Neural progenitor cell (in vitro differentiated cells): ENCODE results near the gene NEK10. TPM values are rescaled to one million over a fixed set of nuclear protein-coding genes. Genes with fewer than 3 reads are reported as not detected.

Source experiments
- DNase-seq: peaks from one replicate; pipeline ENCODE4 v3.0.0-alpha.2; 2016; ENCODE audit warnings: low spot score
- H2AFZ ChIP-seq: fragments of 200-600 bp; sonication (generic); replicated peaks from 2 replicates; pipeline ENCODE4 v1.6.1; 2016; ENCODE audit warnings: antibody characterized with exemption
- H3F3A ChIP-seq: fragments of 200-600 bp; sonication (generic); 2 replicates; pipeline ENCODE4 v1.6.1; 2016; ENCODE audit warnings: antibody characterized with exemption, low read depth
- H3K27ac ChIP-seq: fragments of 200-600 bp; sonication (generic); 2 replicates; pipeline ENCODE4 v1.5.1; 2016; ENCODE audit warnings: mild to moderate bottlenecking
- H3K27me3 ChIP-seq: fragments of 200-600 bp; sonication (generic); 2 replicates; pipeline ENCODE4 v1.6.1; 2016; ENCODE audit warnings: mild to moderate bottlenecking, moderate library complexity
- H3K36me3 ChIP-seq: fragments of 200-600 bp; sonication (generic); 2 replicates; pipeline ENCODE4 v1.5.1; 2016
- H3K4me1 ChIP-seq: fragments of 200-600 bp; sonication (generic); 2 replicates; pipeline ENCODE4 v1.6.1; 2016; ENCODE audit warnings: mixed run types
- H3K4me2 ChIP-seq: fragments of 200-600 bp; sonication (generic); 2 replicates; pipeline ENCODE4 v1.6.1; 2016
- H3K4me3 ChIP-seq: fragments of 200-600 bp; sonication (generic); 2 replicates; pipeline ENCODE4 v1.5.1; 2016
- H3K79me2 ChIP-seq: fragments of 200-600 bp; sonication (generic); 2 replicates; pipeline ENCODE4 v1.6.1; 2016; ENCODE audit warnings: low read depth
- H3K9ac ChIP-seq: fragments of 200-600 bp; sonication (generic); 2 replicates; pipeline ENCODE4 v1.6.1; 2016
- H3K9me3 ChIP-seq: fragments of 200-600 bp; sonication (generic); 2 replicates; pipeline ENCODE4 v1.5.1; 2016; ENCODE audit warnings: low read depth
- H4K20me1 ChIP-seq: fragments of 200-600 bp; sonication (generic); 2 replicates; pipeline ENCODE4 v1.6.1; 2016; ENCODE audit warnings: low read depth
- H3K27ac Mint-ChIP-seq: 3 replicates; pipeline ENCODE4 v1.8.0; 2021; ENCODE audit warnings: mixed read lengths
- H3K27me3 Mint-ChIP-seq: 2 replicates; pipeline ENCODE4 v1.8.0; 2022; ENCODE audit warnings: low read depth, mild to moderate bottlenecking, inconsistent platforms, moderate library complexity, mixed read lengths; ENCODE audit not compliant: insufficient read depth
- H3K36me3 Mint-ChIP-seq: 3 replicates; pipeline ENCODE4 v1.8.0; 2021; ENCODE audit warnings: mixed read lengths
- H3K4me1 Mint-ChIP-seq: 3 replicates; pipeline ENCODE4 v1.8.0; 2021; ENCODE audit warnings: mixed read lengths
- H3K4me3 Mint-ChIP-seq: 3 replicates; pipeline ENCODE4 v1.8.0; 2021; ENCODE audit warnings: mild to moderate bottlenecking, moderate library complexity, mixed read lengths
- H3K9me3 Mint-ChIP-seq: 3 replicates; pipeline ENCODE4 v1.8.0; 2020; ENCODE audit warnings: mixed read lengths
- EZH2 ChIP-seq: fragments of 200-600 bp; sonication (generic); IDR thresholded peaks from 2 replicates; pipeline ENCODE4 v1.6.1; 2017; ENCODE audit warnings: antibody characterized with exemption, mild to moderate bottlenecking, moderate library complexity
- EZH2phosphoT487 ChIP-seq: fragments of 200-600 bp; sonication (generic); IDR thresholded peaks from 2 replicates; pipeline ENCODE4 v1.6.1; 2017; ENCODE audit warnings: antibody characterized with exemption
- total RNA-seq: library from RNA; depleted of rRNA; stranded (reverse); fragments of >200 nt; gene quantifications from 2 replicates; pipeline ENCODE4 v1.2.3, GENCODE V29; 2015; ENCODE audit warnings: low replicate concordance
- TF ChIP-seq, protein P1 (sequence below): fragments of 200-600 bp; sonication (generic); IDR thresholded peaks from 2 replicates; pipeline ENCODE4 v1.5.1; 2017; ENCODE audit warnings: antibody characterized with exemption, mild to moderate bottlenecking

NEK10 gene
- total RNA-seq, 1 donor from 2014 or later: 0.54 TPM

DNA sequence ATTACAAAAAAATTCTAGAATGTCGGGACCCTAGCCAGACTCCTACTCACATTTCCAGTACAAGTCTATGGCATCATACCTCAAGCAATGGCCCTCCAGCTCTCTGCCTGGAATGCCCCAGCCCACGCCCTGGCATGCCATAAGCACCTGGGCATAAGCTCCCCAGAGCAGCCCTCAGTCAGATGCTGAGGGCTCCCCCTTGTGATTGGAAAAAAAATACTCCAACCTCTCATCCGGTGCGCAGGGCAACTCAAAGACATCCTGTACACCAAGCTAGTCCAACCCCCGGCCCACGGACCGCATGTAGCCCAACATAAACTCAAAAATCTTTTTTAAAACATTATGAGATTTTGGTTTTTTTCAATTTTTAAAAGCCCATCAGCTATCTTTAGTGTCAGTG, 115.4 kb downstream of the NEK10 start:
- H3K4me3 ChIP-seq: no peak overlapping the region
- H3K79me2 ChIP-seq: no peaks in the 10 kb centered on the region
- H3K4me1 Mint-ChIP-seq: no peaks in the 10 kb centered on the region
- peaks cover 2% of the 10 kb centered on the region for H3K27me3 Mint-ChIP-seq
- H2AFZ ChIP-seq: no peak overlapping the region
- H3K9me3 ChIP-seq: no peaks in the 10 kb centered on the region
- H3K9ac ChIP-seq: no peak overlapping the region
- no peaks in the 10 kb centered on the region for H3K4me1 ChIP-seq
- peak; percentile 68 for DNase-seq
- H3K4me3 Mint-ChIP-seq: no peak overlapping the region
- no peaks in the 10 kb centered on the region for H3K27me3 ChIP-seq
- H3F3A ChIP-seq: no peaks in the 10 kb centered on the region
- H4K20me1 ChIP-seq: no peaks in the 10 kb centered on the region
- TF ChIP-seq EZH2: no peak
- TF ChIP-seq, protein P1, sequence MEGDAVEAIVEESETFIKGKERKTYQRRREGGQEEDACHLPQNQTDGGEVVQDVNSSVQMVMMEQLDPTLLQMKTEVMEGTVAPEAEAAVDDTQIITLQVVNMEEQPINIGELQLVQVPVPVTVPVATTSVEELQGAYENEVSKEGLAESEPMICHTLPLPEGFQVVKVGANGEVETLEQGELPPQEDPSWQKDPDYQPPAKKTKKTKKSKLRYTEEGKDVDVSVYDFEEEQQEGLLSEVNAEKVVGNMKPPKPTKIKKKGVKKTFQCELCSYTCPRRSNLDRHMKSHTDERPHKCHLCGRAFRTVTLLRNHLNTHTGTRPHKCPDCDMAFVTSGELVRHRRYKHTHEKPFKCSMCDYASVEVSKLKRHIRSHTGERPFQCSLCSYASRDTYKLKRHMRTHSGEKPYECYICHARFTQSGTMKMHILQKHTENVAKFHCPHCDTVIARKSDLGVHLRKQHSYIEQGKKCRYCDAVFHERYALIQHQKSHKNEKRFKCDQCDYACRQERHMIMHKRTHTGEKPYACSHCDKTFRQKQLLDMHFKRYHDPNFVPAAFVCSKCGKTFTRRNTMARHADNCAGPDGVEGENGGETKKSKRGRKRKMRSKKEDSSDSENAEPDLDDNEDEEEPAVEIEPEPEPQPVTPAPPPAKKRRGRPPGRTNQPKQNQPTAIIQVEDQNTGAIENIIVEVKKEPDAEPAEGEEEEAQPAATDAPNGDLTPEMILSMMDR: peak; percentile 65
- no peak for TF ChIP-seq EZH2phosphoT487
- no peak overlapping the region for H3K4me2 ChIP-seq
- no peak overlapping the region for H3K27ac ChIP-seq
- H3K9me3 Mint-ChIP-seq: peaks cover 3% of the 10 kb centered on the region
- no peak overlapping the region for H3K27ac Mint-ChIP-seq
- H3K36me3 Mint-ChIP-seq: no peaks in the 10 kb centered on the region
- H3K36me3 ChIP-seq: no peaks in the 10 kb centered on the region

DNA sequence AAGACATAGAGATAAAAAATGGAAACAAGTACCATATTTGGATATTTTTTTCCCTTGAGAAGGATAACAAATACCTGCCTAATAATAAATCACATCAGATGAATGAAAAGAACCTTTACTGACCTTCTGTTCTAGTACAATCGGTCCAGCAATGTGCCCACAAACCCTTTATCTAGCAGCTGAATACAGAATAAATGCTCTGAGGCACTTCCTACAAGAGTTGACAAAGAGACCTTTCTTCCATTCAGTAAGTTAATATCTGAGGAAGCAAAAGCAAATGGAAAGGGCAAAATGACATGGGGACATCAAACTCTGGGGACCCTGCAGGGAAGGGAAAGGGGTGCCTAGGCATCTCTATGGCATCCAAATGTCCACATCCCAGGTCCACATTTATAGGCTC, 115.8 kb downstream of the NEK10 start:
- no peak overlapping the region for H3K4me2 ChIP-seq
- H3K4me3 Mint-ChIP-seq: no peak overlapping the region
- no peak overlapping the region for H3K27ac Mint-ChIP-seq
- no peak overlapping the region for H3K27ac ChIP-seq
- H3K36me3 ChIP-seq: no peaks in the 10 kb centered on the region
- TF ChIP-seq, protein P1: no peak
- no peak for TF ChIP-seq EZH2phosphoT487
- TF ChIP-seq EZH2: no peak
- H3K27me3 ChIP-seq: no peaks in the 10 kb centered on the region
- no peaks in the 10 kb centered on the region for H3K9me3 ChIP-seq
- peaks cover 2% of the 10 kb centered on the region for H3K27me3 Mint-ChIP-seq
- H3K9me3 Mint-ChIP-seq: peaks cover 1% of the 10 kb centered on the region
- no peaks in the 10 kb centered on the region for H3K4me1 ChIP-seq
- H4K20me1 ChIP-seq: no peaks in the 10 kb centered on the region
- H3K9ac ChIP-seq: no peak overlapping the region
- H3K36me3 Mint-ChIP-seq: no peaks in the 10 kb centered on the region
- H2AFZ ChIP-seq: no peak overlapping the region
- H3K4me3 ChIP-seq: no peak overlapping the region
- no peaks in the 10 kb centered on the region for H3F3A ChIP-seq
- no peaks in the 10 kb centered on the region for H3K79me2 ChIP-seq
- H3K4me1 Mint-ChIP-seq: no peaks in the 10 kb centered on the region
- DNase-seq: no peak

DNA sequence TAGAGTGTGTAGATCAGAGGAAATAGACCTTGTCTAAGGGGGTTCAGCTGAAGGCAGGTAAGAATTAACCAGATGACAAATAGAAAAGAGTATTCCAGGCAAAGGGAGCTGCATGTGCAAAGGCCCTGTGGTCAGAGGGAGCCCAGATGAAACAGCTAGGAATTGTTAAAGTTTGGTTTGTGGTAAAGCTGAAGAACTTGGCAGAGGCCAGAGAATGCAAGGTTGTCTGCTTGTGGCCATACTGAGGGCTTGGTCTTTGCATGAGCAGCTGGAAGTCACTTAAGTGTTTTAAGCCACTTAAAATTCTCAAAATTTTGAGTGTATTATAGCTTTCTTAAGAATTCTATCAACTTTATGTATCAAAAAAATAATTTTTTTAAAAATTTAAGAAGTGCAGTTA, 116.5 kb downstream of the NEK10 start:
- no peak overlapping the region for H3K27ac ChIP-seq

More for the DNA sequence above, 116.5 kb downstream of the NEK10 start:
- TF ChIP-seq EZH2phosphoT487 (no peak), EZH2 (no peak)
- TF ChIP-seq, protein P1: no peak
- Histone ChIP-seq H3K4me2 (no peak overlapping the region), H3K79me2 (no peaks in the 10 kb centered on the region), H3K9ac (no peak overlapping the region), H3K4me1 (no peaks in the 10 kb centered on the region), H2AFZ (no peak overlapping the region), H3K4me3 (no peak overlapping the region), H3F3A (no peaks in the 10 kb centered on the region), H3K36me3 (no peaks in the 10 kb centered on the region), H3K27me3 (no peaks in the 10 kb centered on the region), H4K20me1 (no peaks in the 10 kb centered on the region), H3K9me3 (no peaks in the 10 kb centered on the region)
- H3K4me3 Mint-ChIP-seq: no peak overlapping the region
- peaks cover 2% of the 10 kb centered on the region for H3K27me3 Mint-ChIP-seq
- H3K27ac Mint-ChIP-seq: no peak overlapping the region
- no peak for DNase-seq
- no peaks in the 10 kb centered on the region for H3K36me3 Mint-ChIP-seq
- no peaks in the 10 kb centered on the region for H3K9me3 Mint-ChIP-seq
- no peaks in the 10 kb centered on the region for H3K4me1 Mint-ChIP-seq
